ENCODE results near the gene POLR3E. TPM values are rescaled to one million over a fixed set of nuclear protein-coding genes. Genes with fewer than 3 reads are reported as not detected.
A peak's percentile ranks its signal among the peaks of the same experiment; 100 is the strongest.

POLR3E gene
- total RNA-seq, 1 donor from 2014 or later, result 50.8 TPM

- no peak for DNase-seq (ENCODE audit: low read depth)
These were observed 19.9 kb downstream of the POLR3E start for GRCh38 chr16:22317001-22317530.

- no peak for DNase-seq (ENCODE audit: low read depth)
These were observed 20.4 kb downstream of the POLR3E start for GRCh38 chr16:22317625-22318024.

- DNase-seq (ENCODE audit: low read depth), result peak; percentile 20
These were observed 21.6 kb downstream of the POLR3E start for GRCh38 chr16:22318690-22319358.

GRCh38 chr16:22320572-22321339 lies 23.5 kb downstream of the POLR3E start:
- DNase-seq (ENCODE audit: low read depth), result no peak

- peak; percentile 54 for DNase-seq (ENCODE audit: low read depth)
These were observed 24.3 kb downstream of the POLR3E start for GRCh38 chr16:22321340-22322001.

- no peak for DNase-seq (ENCODE audit: low read depth)
These were observed 24.8 kb downstream of the POLR3E start for GRCh38 chr16:22322021-22322471.

- DNase-seq (ENCODE audit: low read depth), result no peak
These were observed 25.5 kb downstream of the POLR3E start for GRCh38 chr16:22322741-22323140.

GRCh38 chr16:22323173-22323958 lies 26.2 kb downstream of the POLR3E start:
- DNase-seq (ENCODE audit: low read depth), result no peak

GRCh38 chr16:22323959-22324786 lies 27.0 kb downstream of the POLR3E start:
- DNase-seq (ENCODE audit: low read depth), result no peak

GRCh38 chr16:22324787-22325597 lies 27.8 kb downstream of the POLR3E start:
- DNase-seq (ENCODE audit: low read depth), result no peak

- DNase-seq (ENCODE audit: low read depth), result no peak
These were observed 28.6 kb downstream of the POLR3E start for GRCh38 chr16:22325598-22326368.

GRCh38 chr16:22326369-22326652 lies 29.1 kb downstream of the POLR3E start:
- no peak for DNase-seq (ENCODE audit: low read depth)

- DNase-seq (ENCODE audit: low read depth), result no peak
These were observed 29.7 kb downstream of the POLR3E start for GRCh38 chr16:22326771-22327445.

GRCh38 chr16:22327446-22327775 lies 30.2 kb downstream of the POLR3E start:
- DNase-seq (ENCODE audit: low read depth), result no peak

- no peak for DNase-seq (ENCODE audit: low read depth)
These were observed 31.0 kb downstream of the POLR3E start for GRCh38 chr16:22328081-22328725.

GRCh38 chr16:22329199-22329695 lies 32.0 kb downstream of the POLR3E start:
- DNase-seq (ENCODE audit: low read depth), result no peak

- no peak for DNase-seq (ENCODE audit: low read depth)
These were observed 33.1 kb downstream of the POLR3E start for GRCh38 chr16:22330326-22330725.

- DNase-seq (ENCODE audit: low read depth), result no peak
These were observed 36.3 kb downstream of the POLR3E start for GRCh38 chr16:22333457-22333994.
